Ishikawa (cell line): Measurements from ENCODE around the gene ZNF555.

ENCODE experiments used
- CEBPB ChIP-seq: IDR thresholded peaks from 2 replicates; pipeline ENCODE4 v1.6.1; 2012
- CREB1 ChIP-seq: IDR thresholded peaks from 2 replicates; pipeline ENCODE4 v1.6.1; 2012; ENCODE audit warnings: low read depth
- EGR1 ChIP-seq: IDR thresholded peaks from 2 replicates; pipeline ENCODE4 v1.6.1; 2012
- EP300 ChIP-seq: IDR thresholded peaks from 2 replicates; pipeline ENCODE4 v1.6.1; 2012; ENCODE audit warnings: borderline replicate concordance
- FOXM1 ChIP-seq: IDR thresholded peaks from 2 replicates; pipeline ENCODE4 v1.6.1; 2012; ENCODE audit warnings: low read depth, borderline replicate concordance
- NFIC ChIP-seq: IDR thresholded peaks from 2 replicates; pipeline ENCODE4 v1.6.1; 2012
- RAD21 ChIP-seq: IDR thresholded peaks from 2 replicates; pipeline ENCODE4 v1.6.1; 2012; ENCODE audit warnings: low read depth
- REST ChIP-seq: IDR thresholded peaks from 2 replicates; pipeline ENCODE4 v1.6.1; 2012; ENCODE audit warnings: low read depth, mild to moderate bottlenecking
- TAF1 ChIP-seq: IDR thresholded peaks from 2 replicates; pipeline ENCODE4 v1.6.1; 2012; ENCODE audit warnings: low read depth, mild to moderate bottlenecking
- TCF12 ChIP-seq: IDR thresholded peaks from 2 replicates; pipeline ENCODE4 v1.6.1; 2012; ENCODE audit warnings: low read depth
- TEAD4 ChIP-seq: IDR thresholded peaks from 2 replicates; pipeline ENCODE4 v1.6.1; 2012
- USF1 ChIP-seq: IDR thresholded peaks from 2 replicates; pipeline ENCODE4 v1.6.1; 2012
- YY1 ChIP-seq: IDR thresholded peaks from 2 replicates; pipeline ENCODE4 v1.6.1; 2012; ENCODE audit warnings: low read depth
- ZBTB7A ChIP-seq: IDR thresholded peaks from 2 replicates; pipeline ENCODE4 v1.6.1; 2012; ENCODE audit warnings: low read depth
- TF ChIP-seq, protein P1 (sequence below): IDR thresholded peaks from 2 replicates; pipeline ENCODE4 v1.6.1; 2012

The ZNF555 gene

GRCh38 chr19:2803486-2804155 is 37.7 kb upstream of the ZNF555 start:
- no peak for TF ChIP-seq ZBTB7A
- no peak for TF ChIP-seq RAD21
- no peak for TF ChIP-seq CREB1
- no peak for TF ChIP-seq USF1
- TF ChIP-seq EGR1, result no peak
- TF ChIP-seq YY1, result no peak
- no peak for TF ChIP-seq FOXM1
- TF ChIP-seq CEBPB, result no peak

DNA sequence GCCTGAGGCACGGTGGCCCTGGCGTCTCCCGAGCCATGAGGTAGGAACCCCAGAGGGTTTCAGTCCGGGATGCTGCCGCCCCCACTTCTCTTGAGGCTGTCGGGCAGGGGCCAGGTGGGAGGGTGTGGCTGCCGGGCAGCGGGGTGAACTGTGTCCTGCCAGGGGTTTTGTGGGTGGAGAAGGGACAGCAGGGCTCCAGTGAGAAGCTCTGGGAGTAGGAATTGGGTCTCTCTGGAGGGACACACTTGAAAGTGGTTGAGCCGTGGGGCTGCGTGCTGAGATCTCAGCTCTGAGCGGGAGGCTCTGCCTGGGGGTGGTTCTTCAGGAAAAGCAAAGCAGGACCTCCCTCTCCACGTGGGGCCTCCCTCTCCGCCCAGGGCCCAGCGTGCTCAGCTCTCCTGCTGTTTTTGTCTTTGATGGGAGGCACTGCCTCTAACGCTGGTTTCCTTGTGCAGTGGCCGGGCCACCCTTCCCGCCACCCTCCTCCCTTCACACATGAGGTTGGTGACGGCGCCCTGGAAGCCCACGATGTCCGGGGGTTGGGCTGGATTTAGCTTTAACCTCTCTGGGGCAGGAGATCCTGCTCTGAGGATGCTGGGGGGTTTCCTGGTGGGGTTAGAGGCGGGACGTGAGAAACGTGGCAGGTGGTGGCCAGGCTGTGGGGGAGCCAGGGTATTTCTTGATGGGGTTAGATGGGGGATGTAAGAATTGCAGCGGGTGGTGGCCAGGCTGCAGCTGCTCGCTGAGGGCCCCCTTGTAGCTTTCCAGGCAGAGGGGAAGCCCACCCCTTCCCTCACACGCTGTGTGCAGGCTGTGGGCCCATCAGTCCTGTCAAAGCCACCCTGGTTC is 36.9 kb upstream of the ZNF555 start:
- TF ChIP-seq YY1 (no peak), EGR1 (no peak), TCF12 (no peak), CREB1 (no peak), ZBTB7A (no peak), NFIC (no peak), TEAD4 (no peak), EP300 (no peak), FOXM1 (no peak)
- TF ChIP-seq, protein P1, sequence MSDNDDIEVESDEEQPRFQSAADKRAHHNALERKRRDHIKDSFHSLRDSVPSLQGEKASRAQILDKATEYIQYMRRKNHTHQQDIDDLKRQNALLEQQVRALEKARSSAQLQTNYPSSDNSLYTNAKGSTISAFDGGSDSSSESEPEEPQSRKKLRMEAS, result no peak

DNA sequence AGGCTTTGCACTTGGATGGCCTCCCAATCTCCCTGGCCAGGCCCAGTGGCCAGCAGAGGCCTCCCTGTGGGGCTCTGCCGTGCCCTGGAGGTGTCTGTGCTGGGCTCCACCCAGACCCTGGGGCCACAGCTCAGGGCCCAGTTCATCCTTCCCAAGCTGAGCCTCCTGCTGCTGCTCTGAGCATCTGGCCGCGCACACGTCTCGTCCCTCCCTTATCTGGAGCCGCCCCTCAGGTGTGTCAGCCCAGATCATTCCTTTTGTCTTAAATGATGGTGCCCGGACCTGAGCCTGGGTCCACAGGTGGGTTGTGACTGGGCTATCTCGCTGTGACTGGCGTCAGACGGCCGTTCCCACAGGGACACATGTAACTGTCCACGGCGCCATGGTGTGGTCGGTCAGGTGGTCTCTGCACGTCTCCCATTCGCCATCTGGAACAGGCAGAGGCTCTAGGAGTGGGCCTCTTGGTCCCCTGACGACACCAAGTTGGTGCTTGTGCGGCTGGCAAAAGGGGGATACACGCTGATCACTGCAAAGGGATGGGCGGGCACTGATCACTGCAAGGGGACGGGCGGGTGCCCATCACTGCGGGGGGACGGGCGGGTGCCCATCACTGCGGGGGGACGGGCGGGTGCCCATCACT is 35.9 kb upstream of the ZNF555 start:
- no peak for TF ChIP-seq TAF1
- TF ChIP-seq TEAD4, result no peak
- no peak for TF ChIP-seq YY1
- TF ChIP-seq TCF12, result no peak
- TF ChIP-seq FOXM1, result no peak
- TF ChIP-seq EGR1, result no peak
- TF ChIP-seq RAD21, result no peak
- TF ChIP-seq USF1, result no peak
- TF ChIP-seq ZBTB7A, result no peak
- TF ChIP-seq, protein P1, result no peak
- no peak for TF ChIP-seq EP300
- no peak for TF ChIP-seq NFIC
- TF ChIP-seq REST, result no peak

- no peak for TF ChIP-seq USF1
- TF ChIP-seq REST, result no peak
- TF ChIP-seq TEAD4, result no peak
- no peak for TF ChIP-seq NFIC
- TF ChIP-seq, protein P1, result no peak
- no peak for TF ChIP-seq TCF12
These were observed 35.2 kb upstream of the ZNF555 start for GRCh38 chr19:2805991-2806649.
